Vagina (tissue), 2 donors: ENCODE results near the gene HADHA.

ENCODE experiments used
- CTCF ChIP-seq, 3 experiments: fragments of 450-650 bp in 2 of 3; fragments of 200-600 bp in 1 of 3; sonication (generic) in 1 of 3; IDR thresholded peaks; one replicate each; pipeline ENCODE4 v1.5.1; 2017 to 2019; ENCODE audit warnings: antibody characterized with exemption in 3 of 3, mild to moderate bottlenecking in 2 of 3, moderate library complexity in 2 of 3
- POLR2A ChIP-seq, 2 donors: fragments of 450-650 bp; IDR thresholded peaks; one replicate each; pipeline ENCODE4 v1.6.1; 2017; ENCODE audit warnings: antibody characterized with exemption in 2 of 2, mild to moderate bottlenecking in 2 of 2, moderate library complexity in 2 of 2
- POLR2AphosphoS5 ChIP-seq, 2 donors: sonication (generic); formaldehyde crosslinking; IDR thresholded peaks; one replicate each; pipeline ENCODE4 v1.9.0; 2017; ENCODE audit warnings: antibody characterized with exemption in 2 of 2, mild to moderate bottlenecking in 2 of 2, low read depth in 1 of 2; ENCODE audit not compliant: insufficient read depth in 1 of 2

- TF ChIP-seq CTCF (IDR thresholded peaks at IDR 0.05) = no peak
- TF ChIP-seq POLR2A (IDR thresholded peaks at IDR 0.05) = no peak
- TF ChIP-seq POLR2AphosphoS5 (IDR thresholded peaks at IDR 0.05; ENCODE audit: insufficient read depth in 1 of 2, low read depth in 1 of 2) = no peak
These were observed 11.4 kb upstream of the HADHA start for GRCh38 chr2:26255759-26256384.
